ENCODE data around the gene OLA1.

The OLA1 gene

GRCh38 chr2:174224665-174225288 is 23.6 kb downstream of the OLA1 start:
- no peak for DNase-seq (ENCODE audit: low read depth in 2 of 2, low spot score in 1 of 2)

GRCh38 chr2:174224125-174224524 is 24.2 kb downstream of the OLA1 start:
- no peak for DNase-seq (ENCODE audit: low read depth in 2 of 2, low spot score in 1 of 2)

GRCh38 chr2:174223388-174223787 is 24.9 kb downstream of the OLA1 start:
- no peak for DNase-seq (ENCODE audit: low read depth in 2 of 2, low spot score in 1 of 2)

- no peak for DNase-seq (ENCODE audit: low read depth in 2 of 2, low spot score in 1 of 2)
Observed at GRCh38 chr2:174222154-174222553, 26.2 kb downstream of the OLA1 start.

DNA sequence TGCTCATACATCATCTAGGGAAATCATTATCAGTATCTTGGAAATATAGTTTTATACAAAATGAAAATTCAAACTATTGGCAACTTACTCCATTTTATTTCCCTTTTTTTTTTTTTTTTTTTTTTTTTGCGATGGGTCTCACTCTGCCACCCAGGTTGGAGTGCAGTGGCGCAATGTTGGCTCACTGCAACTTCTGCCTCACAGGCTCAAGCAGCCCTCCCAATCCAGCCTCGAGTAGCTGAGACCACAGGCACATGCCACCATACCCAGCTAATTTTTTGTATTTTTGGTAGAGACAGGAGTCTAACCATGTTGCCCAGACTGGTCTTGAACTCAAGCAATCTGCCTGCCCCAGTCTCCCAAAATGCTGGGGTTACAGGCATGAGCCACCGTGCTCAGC is 29.0 kb downstream of the OLA1 start:
- DNase-seq (ENCODE audit: low read depth in 2 of 2, low spot score in 1 of 2), result no peak

DNA sequence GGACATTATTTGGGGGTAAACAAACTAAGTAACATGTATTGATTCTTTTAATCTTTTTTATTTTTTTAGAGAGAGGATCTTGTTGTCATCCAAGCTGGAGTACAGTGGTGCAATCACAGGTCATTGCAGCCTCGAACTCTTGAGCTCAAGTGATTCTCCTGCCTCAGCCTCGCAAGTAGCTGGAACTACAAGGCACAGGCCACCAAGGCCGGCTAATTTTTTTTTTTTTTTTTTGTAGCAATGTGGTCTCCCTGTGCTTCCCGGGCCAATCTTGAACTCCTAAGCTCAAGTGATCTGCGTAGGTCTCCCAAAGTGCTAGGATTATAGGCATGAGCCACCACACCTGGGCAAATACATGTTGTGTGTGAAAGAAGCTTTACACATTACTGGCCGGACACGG is 29.6 kb downstream of the OLA1 start:
- no peak for DNase-seq (ENCODE audit: low read depth in 2 of 2, low spot score in 1 of 2)

- no peak for DNase-seq (ENCODE audit: low read depth in 2 of 2, low spot score in 1 of 2)
Observed at GRCh38 chr2:174217869-174218268, 30.5 kb downstream of the OLA1 start.

DNA sequence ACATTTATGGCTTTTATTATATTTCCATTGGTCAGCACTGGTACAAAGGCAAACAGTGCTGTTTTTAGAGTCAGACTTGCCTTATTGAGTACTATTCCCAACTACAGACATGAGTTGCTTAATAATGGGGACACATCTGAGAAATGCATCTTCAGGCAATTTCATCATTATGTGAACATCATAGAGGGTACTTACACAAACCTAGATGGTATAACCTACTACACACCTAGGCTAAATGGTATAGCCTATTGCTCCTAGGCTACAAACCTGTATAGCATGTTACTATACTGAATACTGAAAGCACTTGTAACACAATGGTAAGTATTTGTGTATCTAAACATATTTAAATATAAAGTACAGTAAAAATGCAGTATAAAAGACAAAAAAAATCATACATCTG is 36.4 kb downstream of the OLA1 start:
- DNase-seq (ENCODE audit: low read depth in 2 of 2, low spot score in 1 of 2), result no peak

DNA sequence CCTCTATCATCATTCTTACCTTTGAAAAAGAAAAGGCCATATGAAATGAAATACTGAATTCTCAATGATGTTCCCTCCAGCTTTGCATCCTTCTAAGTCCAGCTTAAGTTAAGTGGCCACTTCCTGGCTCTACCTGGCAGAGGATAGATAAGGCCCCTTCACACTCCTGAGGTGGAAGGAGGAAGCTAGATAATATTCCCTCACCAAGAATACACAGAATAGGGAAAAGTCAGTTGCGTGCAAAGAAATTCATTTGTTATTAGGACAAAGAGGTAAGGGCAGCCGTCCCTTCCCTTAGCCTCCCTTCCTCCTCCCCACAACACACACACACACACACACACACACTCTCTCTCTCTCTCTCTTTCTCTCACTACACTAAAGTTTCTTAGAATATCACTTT is 37.5 kb downstream of the OLA1 start:
- DNase-seq (ENCODE audit: low read depth in 2 of 2, low spot score in 1 of 2), result no peak

DNA sequence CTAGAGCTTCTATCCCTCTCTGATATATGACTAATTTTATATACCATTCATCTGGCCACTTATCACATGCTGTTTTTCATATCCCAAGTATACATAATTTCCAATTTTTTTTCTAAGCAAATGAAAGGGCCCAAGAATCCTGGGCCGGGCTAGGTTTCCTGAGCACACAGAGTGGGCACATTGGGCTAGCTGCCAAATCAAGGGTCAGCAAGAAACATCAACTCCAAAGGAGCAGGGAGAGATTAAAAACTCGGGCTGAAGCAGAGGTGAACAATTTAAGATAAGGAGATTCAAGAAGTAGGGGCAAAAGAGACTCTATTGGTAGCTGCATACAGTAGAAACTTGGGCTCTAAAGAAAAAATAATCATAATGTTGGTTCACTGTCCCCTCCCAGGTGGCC is 39.0 kb downstream of the OLA1 start:
- no peak for DNase-seq (ENCODE audit: low read depth in 2 of 2, low spot score in 1 of 2)

GRCh38 chr2:174208026-174208425 is 40.3 kb downstream of the OLA1 start:
- no peak for DNase-seq (ENCODE audit: low read depth in 2 of 2, low spot score in 1 of 2)

DNA sequence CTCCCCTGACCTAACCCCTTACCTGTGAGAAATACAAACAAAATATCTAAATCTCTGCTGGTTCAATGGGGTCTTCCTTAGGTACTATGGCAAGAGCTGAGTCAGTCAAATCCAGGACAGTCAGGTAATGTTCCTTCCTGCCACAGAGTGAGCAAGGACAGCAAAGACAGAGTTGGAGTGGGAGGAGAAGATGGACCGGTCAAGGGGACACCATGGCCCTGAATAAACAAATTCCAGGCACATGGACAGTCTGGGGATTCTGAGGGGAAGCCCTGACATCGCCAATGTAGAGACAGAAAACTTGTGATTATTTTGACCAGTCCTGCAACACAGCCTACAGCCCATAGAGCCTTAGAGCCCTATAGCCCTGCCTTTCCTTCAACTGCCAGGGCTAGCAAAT is 42.8 kb downstream of the OLA1 start:
- DNase-seq (ENCODE audit: low read depth in 2 of 2, low spot score in 1 of 2), result no peak

- no peak for DNase-seq (ENCODE audit: low read depth in 2 of 2, low spot score in 1 of 2)
Observed at GRCh38 chr2:174202188-174202587, 46.1 kb downstream of the OLA1 start.

GRCh38 chr2:174198846-174199564 is 49.3 kb downstream of the OLA1 start:
- DNase-seq (ENCODE audit: low read depth in 2 of 2, low spot score in 1 of 2), result no peak

DNA sequence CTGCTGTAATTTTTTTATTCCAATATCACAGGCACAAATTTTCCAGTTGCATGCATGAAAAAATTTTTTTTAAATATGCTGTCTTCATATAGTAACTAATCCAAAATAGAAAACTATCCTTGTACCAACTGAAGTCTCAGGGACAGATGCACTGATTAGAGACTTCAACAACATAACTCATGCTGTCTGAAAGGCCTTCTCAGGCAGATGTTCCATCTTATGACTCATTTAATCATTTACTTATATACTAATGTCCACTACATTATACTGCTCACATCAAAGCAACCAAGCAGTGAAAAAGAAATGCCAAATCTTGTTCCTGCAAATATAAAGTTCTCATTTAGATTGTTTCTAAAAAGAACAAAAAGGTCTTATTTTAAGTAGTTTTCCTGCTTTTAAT is 53.1 kb downstream of the OLA1 start:
- no peak for DNase-seq (ENCODE audit: low read depth in 2 of 2, low spot score in 1 of 2)

DNA sequence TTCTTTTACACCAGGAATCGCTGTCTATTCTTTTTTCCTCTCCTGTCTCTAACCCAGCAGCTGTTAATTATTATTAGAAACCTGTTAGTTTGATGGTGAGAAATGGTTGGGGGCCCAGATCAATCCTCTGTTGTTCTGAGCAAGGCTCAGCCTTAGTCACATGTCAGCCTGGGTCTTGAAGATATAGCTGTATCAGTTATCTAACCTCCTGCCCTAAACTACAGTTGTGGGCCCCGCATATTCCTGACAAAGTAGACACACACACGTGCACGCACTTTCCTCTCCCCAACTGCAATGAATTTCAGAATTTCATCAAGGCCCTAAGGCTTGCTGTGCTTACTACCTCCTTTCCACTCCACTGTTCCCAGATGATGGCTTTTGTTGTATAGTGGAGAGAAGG is 54.6 kb downstream of the OLA1 start:
- DNase-seq (ENCODE audit: low read depth in 2 of 2, low spot score in 1 of 2), result no peak

DNA sequence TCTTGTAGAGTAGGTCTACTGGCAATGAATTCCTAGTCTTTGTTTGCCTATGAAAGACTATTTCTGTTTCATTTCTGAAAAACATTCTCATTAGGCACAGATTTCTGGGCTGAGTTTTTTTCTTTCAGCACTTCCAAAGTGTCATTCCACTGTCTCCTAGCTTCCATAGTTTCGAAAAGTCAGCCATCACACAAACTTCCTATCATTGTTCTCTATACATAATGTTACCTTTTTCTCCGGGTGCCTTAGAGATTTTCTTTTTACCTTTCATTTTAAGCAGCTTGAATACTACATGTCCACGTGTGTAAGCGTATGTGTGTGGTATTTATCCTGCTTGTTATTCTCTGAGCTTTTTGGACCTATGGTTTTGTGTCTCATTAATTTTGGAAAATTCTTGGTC is 55.7 kb downstream of the OLA1 start:
- DNase-seq (ENCODE audit: low read depth in 2 of 2, low spot score in 1 of 2), result no peak

DNA sequence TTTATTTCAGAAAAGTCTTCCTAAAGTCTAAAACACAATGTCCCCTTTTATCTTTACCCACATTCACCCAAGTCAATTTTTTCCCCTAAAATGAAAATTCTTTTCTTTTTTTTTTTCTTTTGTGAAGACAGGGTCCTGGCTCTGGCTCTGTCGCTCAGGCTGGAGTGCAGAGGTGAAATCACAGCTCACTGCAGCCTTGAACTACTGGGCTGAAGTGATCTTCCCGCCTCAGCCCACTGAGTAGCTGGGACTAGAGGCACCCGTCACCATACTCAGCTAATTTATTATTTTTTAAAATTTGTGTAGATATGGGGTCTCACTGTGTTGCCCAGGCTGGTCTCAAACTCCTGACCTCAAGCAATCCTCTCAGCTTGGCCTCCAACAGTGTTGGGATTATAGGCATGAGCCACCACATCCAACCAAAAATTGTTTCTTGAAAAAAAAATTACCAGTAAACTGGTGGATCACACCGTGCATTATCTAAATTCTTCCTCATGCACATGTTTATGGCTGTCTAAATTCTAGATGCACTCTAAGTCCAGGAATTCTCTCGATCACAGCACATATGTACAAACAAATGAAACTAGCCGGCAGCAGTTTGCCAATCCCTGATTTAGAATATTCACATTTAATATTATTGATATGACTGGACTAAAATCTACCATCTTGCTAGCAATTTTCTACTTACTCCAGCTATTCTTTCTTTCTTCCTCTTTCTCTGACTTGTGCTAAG is 56.8 kb downstream of the OLA1 start:
- DNase-seq (ENCODE audit: low read depth in 2 of 2, low spot score in 1 of 2), result no peak

GRCh38 chr2:174184915-174185314 is 63.4 kb downstream of the OLA1 start:
- no peak for DNase-seq (ENCODE audit: low read depth in 2 of 2, low spot score in 1 of 2)

DNA sequence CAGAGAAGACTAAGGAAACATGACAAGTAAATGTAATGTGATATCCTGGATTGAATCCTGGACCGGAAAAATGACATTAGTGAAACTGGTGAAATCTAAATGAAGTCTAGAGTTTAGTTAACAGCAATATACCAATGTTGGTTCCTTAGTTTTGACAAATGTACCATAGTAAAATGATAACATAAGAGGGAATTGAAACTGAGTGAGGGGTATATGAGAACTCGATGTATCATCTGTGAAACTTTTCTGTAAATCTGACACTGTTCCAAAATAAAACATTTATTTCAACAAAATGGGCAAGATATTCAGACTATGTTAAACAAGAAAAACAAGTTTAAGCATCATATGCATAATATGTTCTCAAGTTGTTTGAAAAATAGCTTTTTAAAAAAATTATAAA is 63.8 kb downstream of the OLA1 start:
- no peak for DNase-seq (ENCODE audit: low read depth in 2 of 2, low spot score in 1 of 2)

- DNase-seq (ENCODE audit: low read depth in 2 of 2, low spot score in 1 of 2), result no peak
Observed at GRCh38 chr2:174183076-174183475, 65.3 kb downstream of the OLA1 start.

DNA sequence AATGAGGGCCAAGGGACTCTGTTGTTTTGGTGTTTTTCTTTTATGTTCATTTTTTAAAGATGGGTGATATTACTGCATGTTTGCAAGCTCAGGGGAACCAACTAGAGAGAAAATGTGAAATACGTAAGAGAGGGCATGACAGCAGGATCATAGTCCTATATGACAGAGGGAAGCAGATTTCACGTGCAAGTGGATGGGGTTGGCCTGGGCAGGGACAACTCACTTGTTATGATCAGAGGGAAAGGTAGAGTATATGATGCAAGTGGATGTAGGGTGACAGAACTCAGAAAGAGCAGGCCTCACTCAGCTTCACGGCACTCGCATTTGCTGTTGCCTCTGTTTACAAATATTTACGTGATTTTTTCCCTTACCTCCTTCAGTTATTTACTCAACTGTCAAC is 67.0 kb downstream of the OLA1 start:
- DNase-seq (ENCODE audit: low read depth in 2 of 2, low spot score in 1 of 2), result no peak
